ENCODE data around the gene SDC3.

Gene SDC3

DNA sequence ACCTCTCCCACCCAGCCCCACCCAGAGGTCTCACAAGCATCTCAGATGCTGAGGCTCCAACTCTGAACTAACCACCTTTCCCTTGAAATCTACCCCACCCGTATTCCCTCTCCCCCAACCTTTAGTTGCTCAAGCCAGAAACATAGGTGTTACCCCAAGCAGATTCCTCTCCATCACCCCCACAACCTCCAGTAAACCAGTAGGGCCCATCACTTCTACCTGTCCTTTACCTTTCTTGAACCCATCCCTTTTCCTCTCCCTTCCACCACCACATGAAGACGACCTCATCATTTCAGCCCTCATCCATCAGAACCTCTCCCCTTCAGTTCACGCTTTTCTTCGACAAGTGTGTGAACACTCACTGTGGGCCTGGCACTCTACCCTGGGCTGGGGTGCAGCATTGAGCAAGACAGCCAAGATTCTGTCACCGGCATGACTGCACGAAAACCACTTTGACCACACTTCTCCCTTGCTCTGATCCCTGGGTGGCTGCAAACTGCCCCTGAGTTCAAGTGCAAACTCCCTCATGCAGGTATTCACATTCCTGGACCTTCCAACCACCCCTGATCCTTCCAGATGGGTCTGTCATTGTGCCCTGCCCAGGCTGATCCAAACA lies 85.5 kb downstream of the SDC3 start:
- Mint-ChIP-seq H3K4me3 (peak overlapping the region; percentile 18), H3K36me3 (ENCODE audit: low read depth) (no peaks in the 10 kb centered on the region)
- no peak for DNase-seq

DNA sequence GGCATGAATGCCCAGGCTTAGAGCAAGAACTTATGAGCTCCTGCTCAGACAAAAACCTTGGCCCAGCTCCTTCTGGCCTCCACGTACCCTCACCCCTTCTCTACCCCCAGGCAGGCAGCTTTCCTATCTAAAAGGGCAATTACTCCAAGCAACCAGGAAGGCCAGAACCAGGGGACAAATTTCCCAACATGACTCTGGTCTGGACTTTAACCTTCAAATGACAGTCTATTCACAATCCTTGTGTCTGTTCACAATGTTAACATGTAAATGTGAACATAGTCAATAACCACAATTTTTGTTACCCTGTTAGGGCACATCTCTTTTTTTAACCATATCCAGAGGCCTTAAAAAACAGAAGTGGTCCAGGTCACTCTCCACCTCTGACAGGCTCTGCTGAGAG lies 86.6 kb downstream of the SDC3 start:
- DNase-seq = no peak
- H3K4me1 Mint-ChIP-seq = peaks cover 46% of the 10 kb centered on the region
- H3K27me3 Mint-ChIP-seq (ENCODE audit: low read depth, poor library complexity) = peaks cover 45% of the 10 kb centered on the region
- no peak overlapping the region for H3K27ac Mint-ChIP-seq
- H3K36me3 Mint-ChIP-seq (ENCODE audit: low read depth) = no peaks in the 10 kb centered on the region
- H3K9me3 Mint-ChIP-seq = no peaks in the 10 kb centered on the region
- TF ChIP-seq, protein P1, sequence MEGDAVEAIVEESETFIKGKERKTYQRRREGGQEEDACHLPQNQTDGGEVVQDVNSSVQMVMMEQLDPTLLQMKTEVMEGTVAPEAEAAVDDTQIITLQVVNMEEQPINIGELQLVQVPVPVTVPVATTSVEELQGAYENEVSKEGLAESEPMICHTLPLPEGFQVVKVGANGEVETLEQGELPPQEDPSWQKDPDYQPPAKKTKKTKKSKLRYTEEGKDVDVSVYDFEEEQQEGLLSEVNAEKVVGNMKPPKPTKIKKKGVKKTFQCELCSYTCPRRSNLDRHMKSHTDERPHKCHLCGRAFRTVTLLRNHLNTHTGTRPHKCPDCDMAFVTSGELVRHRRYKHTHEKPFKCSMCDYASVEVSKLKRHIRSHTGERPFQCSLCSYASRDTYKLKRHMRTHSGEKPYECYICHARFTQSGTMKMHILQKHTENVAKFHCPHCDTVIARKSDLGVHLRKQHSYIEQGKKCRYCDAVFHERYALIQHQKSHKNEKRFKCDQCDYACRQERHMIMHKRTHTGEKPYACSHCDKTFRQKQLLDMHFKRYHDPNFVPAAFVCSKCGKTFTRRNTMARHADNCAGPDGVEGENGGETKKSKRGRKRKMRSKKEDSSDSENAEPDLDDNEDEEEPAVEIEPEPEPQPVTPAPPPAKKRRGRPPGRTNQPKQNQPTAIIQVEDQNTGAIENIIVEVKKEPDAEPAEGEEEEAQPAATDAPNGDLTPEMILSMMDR (IDR thresholded peaks at IDR 0.05) = no peak
- H3K4me3 Mint-ChIP-seq = no peak overlapping the region

More for the DNA sequence above, 85.5 kb downstream of the SDC3 start:
- Mint-ChIP-seq H3K27me3 (ENCODE audit: low read depth, poor library complexity) (peaks cover 54% of the 10 kb centered on the region), H3K27ac (no peak overlapping the region), H3K4me1 (peaks cover 38% of the 10 kb centered on the region), H3K9me3 (no peaks in the 10 kb centered on the region)
- TF ChIP-seq, protein P1 (IDR thresholded peaks at IDR 0.05) = no peak

DNA sequence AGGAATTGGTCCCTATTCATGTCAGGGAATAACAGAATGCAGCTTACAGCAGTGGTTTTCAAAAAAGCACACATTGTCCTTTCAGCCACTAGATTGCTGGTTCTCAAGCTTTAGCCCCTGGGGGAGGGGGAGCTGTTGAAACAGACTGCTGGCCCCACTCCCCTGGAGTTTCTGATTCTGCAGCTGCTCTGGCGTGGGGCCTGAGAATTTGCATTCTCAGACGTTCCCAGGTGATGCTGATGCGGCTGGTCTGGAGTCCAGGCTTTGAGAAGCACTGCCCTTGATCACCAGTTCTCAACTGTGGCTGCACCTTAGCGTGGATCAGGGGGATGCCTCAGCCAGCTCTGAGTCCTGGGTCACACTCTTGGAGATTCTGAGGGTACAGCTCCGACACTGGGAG lies 88.3 kb downstream of the SDC3 start:
- DNase-seq = no peak
- Mint-ChIP-seq H3K36me3 (ENCODE audit: low read depth) (no peaks in the 10 kb centered on the region), H3K27me3 (ENCODE audit: low read depth, poor library complexity) (peaks cover 29% of the 10 kb centered on the region), H3K27ac (no peak overlapping the region), H3K4me3 (no peak overlapping the region), H3K9me3 (no peaks in the 10 kb centered on the region), H3K4me1 (peaks cover 53% of the 10 kb centered on the region)
- TF ChIP-seq, protein P1 (IDR thresholded peaks at IDR 0.05) = no peak

Measured in nephron progenitor cell (in vitro differentiated cells).